Upper lobe of left lung (tissue), 6 donors: ENCODE data around the gene PDE11A. TPM values are rescaled to one million over a fixed set of nuclear protein-coding genes. Genes with fewer than 3 reads are reported as not detected.
A peak's percentile ranks its signal among the peaks of the same experiment; 100 is the strongest.
"Not testable (repeated sequence)": the region's sequence is repeated elsewhere in the genome, so short reads cannot be mapped to it uniquely, and the experiment has no call there.

Source experiments
- ATAC-seq, 2 donors: fragments of 200-7000 bp; cut with Tn5 transposase; one replicate each; pipeline ENCODE4 v1.9.1; 2022; ENCODE audit warnings: mild to moderate bottlenecking in 2 of 2, moderate library complexity in 2 of 2; ENCODE audit not compliant: low FRiP score in 2 of 2
- DNase-seq, 2 donors: peaks; one replicate each; pipeline ENCODE4 v3.0.0-alpha.2; 2019 to 2020
- H3K27ac ChIP-seq, 4 donors: fragments of 200-600 bp; sonication (generic); one replicate each; pipeline ENCODE4 v1.5.1; 2016 to 2019
- H3K27me3 ChIP-seq, 4 donors: fragments of 200-600 bp; sonication (generic); one replicate each; pipeline ENCODE4 v1.5.1; 2017 to 2019
- H3K36me3 ChIP-seq, 4 donors: fragments of 200-600 bp; sonication (generic); one replicate each; pipeline ENCODE4 v1.5.1; 2016 to 2019
- H3K4me1 ChIP-seq, 4 donors: fragments of 200-600 bp; sonication (generic); one replicate each; pipeline ENCODE4 v1.5.1; 2018 to 2019
- H3K4me3 ChIP-seq, 4 donors: fragments of 200-600 bp; sonication (generic); one replicate each; pipeline ENCODE4 v1.5.1; 2017 to 2019; ENCODE audit warnings: mild to moderate bottlenecking in 2 of 4, moderate library complexity in 1 of 4
- H3K9me3 ChIP-seq, 4 donors: fragments of 200-600 bp; sonication (generic); one replicate each; pipeline ENCODE4 v1.5.1; 2018 to 2019
- EP300 ChIP-seq, 4 donors: sonication (generic); formaldehyde crosslinking; IDR thresholded peaks; one replicate each; pipeline ENCODE4 v1.5.1; 2017; ENCODE audit warnings: antibody characterized with exemption in 4 of 4, control low read depth in 2 of 4
- POLR2A ChIP-seq, 4 donors: fragments of 450-650 bp; IDR thresholded peaks; one replicate each; pipeline ENCODE4 v1.5.1; 2016 to 2017; ENCODE audit warnings: antibody characterized with exemption in 4 of 4, mild to moderate bottlenecking in 2 of 4
- POLR2AphosphoS5 ChIP-seq, 2 donors: sonication (generic); formaldehyde crosslinking; IDR thresholded peaks; one replicate each; pipeline ENCODE4 v1.5.1; 2017; ENCODE audit warnings: antibody characterized with exemption in 2 of 2
- WGBS, 2 donors: methylation state at CpG; one replicate each; pipeline ENCODE4 v1.1.5; 2017 to 2018; 5-methylcytosine and 5-hydroxymethylcytosine counted together
- total RNA-seq, 6 donors: library from RNA; depleted of rRNA in 4 of 6; stranded (reverse); fragments of >200 nt in 4 of 6; gene quantifications; one replicate each; pipeline versions ENCODE4 v1.1.0 to v1.2.1, GENCODE V29; 2016 to 2021
- TF ChIP-seq, protein P1 (sequence below), 6 experiments: fragments of 450-650 bp in 4 of 6; fragments of 200-600 bp in 2 of 6; sonication (generic) in 2 of 6; IDR thresholded peaks; one replicate each; pipeline ENCODE4 v1.5.1; 2016 to 2019; ENCODE audit warnings: antibody characterized with exemption in 6 of 6
- donor health status: DM: no; HTN: no; CAD: no; lungs with moderate emphysema.
- donor health status: DM: no; HTN: yes; CAD: no; lungs with severe emphysema.

Gene PDE11A
- total RNA-seq, 6 donors from 2014 or later, result 0.03 to 0.57 (median 0.33) TPM; not detected in 3

DNA sequence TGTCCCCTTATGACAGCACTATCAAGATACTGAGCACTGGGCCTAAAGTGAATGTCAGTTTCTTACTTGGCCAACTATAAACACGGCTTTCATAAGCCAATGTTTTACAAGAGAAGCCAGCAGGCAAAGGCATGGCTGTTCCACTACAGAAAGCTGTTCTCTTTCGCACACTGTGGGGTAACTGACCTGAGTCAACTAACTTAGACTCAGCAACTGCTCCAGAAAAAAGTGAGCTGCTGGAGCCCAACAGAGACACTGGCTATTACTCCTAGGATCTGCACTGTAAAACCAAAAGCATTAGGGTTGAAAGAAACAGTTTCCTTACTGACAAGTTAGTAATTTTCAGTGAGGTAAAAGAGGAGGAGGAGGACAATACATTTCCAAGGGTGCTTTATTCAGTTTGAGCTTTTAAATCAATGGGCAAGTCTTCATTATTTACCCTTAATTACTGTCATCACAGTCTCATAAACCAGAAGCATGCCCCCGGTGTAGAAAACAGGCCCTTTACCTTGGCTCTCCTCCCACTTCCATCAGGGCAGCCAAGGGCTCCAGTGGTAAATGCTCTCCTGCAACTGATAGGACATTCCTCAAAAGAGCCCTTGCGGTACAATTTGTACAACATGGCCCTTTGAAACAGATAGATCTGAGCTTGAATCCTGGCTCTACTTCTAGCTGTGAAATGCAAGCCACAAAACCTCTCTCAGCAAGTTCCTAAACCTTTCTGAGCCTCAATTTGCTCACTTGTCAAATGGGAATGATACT lies 275.7 kb downstream of the PDE11A start:
- 71 to 76% methylated on average over 4 of the region's 4 CpGs for WGBS, 2 donors
- Histone ChIP-seq H3K36me3 (no peaks in the 10 kb centered on the region), H3K4me1 (no peaks in the 10 kb centered on the region), H3K4me3 (no peak overlapping the region), H3K9me3 (no peaks in the 10 kb centered on the region), H3K27me3 (no peaks in the 10 kb centered on the region), H3K27ac (no peak overlapping the region)
- TF ChIP-seq POLR2AphosphoS5 (IDR thresholded peaks at IDR 0.05), result no peak
- no peak for TF ChIP-seq EP300 (IDR thresholded peaks at IDR 0.05)
- TF ChIP-seq, protein P1, sequence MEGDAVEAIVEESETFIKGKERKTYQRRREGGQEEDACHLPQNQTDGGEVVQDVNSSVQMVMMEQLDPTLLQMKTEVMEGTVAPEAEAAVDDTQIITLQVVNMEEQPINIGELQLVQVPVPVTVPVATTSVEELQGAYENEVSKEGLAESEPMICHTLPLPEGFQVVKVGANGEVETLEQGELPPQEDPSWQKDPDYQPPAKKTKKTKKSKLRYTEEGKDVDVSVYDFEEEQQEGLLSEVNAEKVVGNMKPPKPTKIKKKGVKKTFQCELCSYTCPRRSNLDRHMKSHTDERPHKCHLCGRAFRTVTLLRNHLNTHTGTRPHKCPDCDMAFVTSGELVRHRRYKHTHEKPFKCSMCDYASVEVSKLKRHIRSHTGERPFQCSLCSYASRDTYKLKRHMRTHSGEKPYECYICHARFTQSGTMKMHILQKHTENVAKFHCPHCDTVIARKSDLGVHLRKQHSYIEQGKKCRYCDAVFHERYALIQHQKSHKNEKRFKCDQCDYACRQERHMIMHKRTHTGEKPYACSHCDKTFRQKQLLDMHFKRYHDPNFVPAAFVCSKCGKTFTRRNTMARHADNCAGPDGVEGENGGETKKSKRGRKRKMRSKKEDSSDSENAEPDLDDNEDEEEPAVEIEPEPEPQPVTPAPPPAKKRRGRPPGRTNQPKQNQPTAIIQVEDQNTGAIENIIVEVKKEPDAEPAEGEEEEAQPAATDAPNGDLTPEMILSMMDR (IDR thresholded peaks at IDR 0.05), result no peak
- no peak for TF ChIP-seq POLR2A (IDR thresholded peaks at IDR 0.05)
- ATAC-seq, result no peak
- no peak for DNase-seq

DNA sequence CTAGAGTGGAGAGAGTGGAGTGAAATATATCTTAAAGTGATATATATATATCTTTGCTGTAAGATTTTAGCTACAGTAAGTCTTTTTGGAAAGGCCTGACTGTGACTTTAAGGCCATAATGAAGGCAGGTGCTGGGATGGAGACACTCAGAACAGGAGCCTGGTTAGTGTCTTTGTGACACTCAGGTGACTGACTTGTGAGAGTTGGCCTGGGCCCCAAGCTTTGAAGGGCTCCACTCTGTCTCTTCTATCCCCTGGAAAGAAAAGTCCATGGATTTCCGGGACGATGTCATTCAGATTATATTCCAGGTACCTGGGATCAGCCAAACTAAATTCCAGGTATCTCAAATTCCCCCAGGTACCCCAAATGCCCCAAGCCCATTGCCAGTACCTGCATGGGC lies 276.6 kb downstream of the PDE11A start:
- H3K27me3 ChIP-seq, result no peaks in the 10 kb centered on the region
- TF ChIP-seq, protein P1 (IDR thresholded peaks at IDR 0.05), result no peak
- TF ChIP-seq EP300 (IDR thresholded peaks at IDR 0.05) (no peak), POLR2AphosphoS5 (IDR thresholded peaks at IDR 0.05) (no peak), POLR2A (IDR thresholded peaks at IDR 0.05) (no peak)
- WGBS, 2 donors, result 92 to 93% methylated on average over 2 of the region's 2 CpGs

DNA sequence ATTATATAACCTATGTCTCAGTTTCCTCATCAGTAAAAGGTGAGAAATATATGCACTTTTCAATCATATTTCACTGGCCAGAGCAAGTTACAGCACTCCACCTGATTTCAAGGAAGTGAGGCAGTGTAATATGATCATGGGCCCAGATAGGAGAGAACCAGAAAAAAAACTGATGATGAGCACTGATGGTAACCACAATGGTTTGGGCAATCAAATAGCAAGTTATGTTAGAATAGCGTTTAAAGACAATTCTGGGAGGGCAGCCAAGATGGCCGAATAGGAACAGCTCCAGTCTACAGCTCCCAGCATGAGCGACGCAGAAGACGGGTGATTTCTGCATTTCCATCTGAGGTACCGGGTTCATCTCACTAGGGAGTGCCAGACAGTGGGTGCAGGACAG lies 287.4 kb downstream of the PDE11A start:
- not testable (repeated sequence) for H3K27ac ChIP-seq, H3K27me3 ChIP-seq, H3K9me3 ChIP-seq, H3K4me1 ChIP-seq, H3K36me3 ChIP-seq, H3K4me3 ChIP-seq, DNase-seq
- peak in 1 of 2 donors; percentile 56 for ATAC-seq
- 61 to 75% methylated on average over 6 of the region's 6 CpGs for WGBS, 2 donors

More for the DNA sequence above, 276.6 kb downstream of the PDE11A start:
- H3K4me1 ChIP-seq, result no peaks in the 10 kb centered on the region
- ATAC-seq (no peak), DNase-seq (no peak)
- H3K27ac ChIP-seq, result no peak overlapping the region
- no peaks in the 10 kb centered on the region for H3K9me3 ChIP-seq
- no peaks in the 10 kb centered on the region for H3K36me3 ChIP-seq
- H3K4me3 ChIP-seq, result no peak overlapping the region

DNA sequence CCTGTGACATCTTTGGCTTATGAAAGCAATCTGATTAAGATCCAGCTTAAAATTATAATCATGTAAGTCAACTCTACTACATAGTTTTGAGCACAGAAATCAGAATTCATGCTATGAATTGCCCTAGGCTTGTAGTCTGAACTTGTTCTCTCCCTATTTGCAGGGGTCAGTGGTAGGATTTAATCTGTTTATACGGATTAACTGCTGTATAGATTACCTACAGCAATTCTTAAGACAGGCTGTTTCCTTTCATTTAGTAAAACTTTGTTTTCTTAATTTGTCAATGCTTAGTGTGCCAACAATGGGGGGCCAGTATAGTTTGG lies 287.9 kb downstream of the PDE11A start:
- Histone ChIP-seq H3K4me1 (peaks cover 0 to 8% (median 0%) of the 10 kb centered on the region in 4 donors), H3K27ac (no peak overlapping the region), H3K27me3 (no peaks in the 10 kb centered on the region), H3K9me3 (no peaks in the 10 kb centered on the region), H3K36me3 (no peaks in the 10 kb centered on the region), H3K4me3 (no peak overlapping the region)
- no peak for TF ChIP-seq POLR2A (IDR thresholded peaks at IDR 0.05)
- WGBS, 2 donors, result 45 to 72% methylated on average over 1 of the region's 1 CpG
- DNase-seq (no peak), ATAC-seq (no peak)

DNA sequence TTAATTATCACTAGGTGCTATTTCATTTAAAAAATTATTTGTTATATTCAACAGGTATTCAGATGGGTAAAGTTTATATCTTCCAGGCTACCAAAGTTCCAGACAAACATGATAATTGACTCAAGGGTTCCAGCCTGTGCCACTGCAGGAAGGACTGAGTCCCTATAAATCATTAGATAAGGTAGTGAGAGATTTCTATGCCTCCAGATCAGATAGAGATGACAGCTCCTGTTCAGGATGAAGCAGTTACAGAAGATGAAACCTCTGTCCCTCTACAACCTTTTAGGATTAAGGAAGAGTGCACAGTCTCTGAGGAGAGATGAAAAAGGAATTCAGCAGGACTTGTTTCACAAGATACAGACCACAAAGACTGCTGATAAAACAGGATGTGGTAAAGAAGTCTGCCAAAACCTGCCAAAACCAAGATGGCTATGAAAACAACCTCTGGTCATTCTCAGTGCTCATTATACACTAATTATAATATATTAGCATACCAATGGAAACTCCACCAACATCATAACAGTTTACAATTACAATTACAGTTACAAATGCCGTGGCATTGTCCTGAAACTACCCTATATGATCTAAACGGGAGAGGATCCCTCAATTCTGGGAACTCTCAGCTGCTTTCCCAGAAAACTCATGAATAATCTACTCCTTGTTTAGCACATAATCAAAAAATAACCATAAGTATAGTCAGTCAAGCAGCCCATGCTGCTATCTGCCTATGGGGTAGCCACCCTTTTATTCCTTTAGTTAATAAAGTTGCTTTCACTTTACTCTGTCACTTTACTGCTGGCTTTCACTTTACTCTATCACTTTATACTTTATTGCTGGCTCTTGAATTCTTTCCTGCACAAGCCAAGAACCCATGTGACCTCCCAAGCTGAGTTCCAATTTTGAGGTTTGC lies 288.5 kb downstream of the PDE11A start:
- TF ChIP-seq EP300 (IDR thresholded peaks at IDR 0.05) (no peak), POLR2A (IDR thresholded peaks at IDR 0.05) (no peak), POLR2AphosphoS5 (IDR thresholded peaks at IDR 0.05) (no peak)
- TF ChIP-seq, protein P1 (IDR thresholded peaks at IDR 0.05), result no peak
- no peak for DNase-seq
- H3K4me3 ChIP-seq, result no peak overlapping the region
- WGBS, 2 donors, result 57 to 73% methylated on average over 2 of the region's 2 CpGs
- peaks cover 0 to 8% (median 0%) of the 10 kb centered on the region in 4 donors for H3K4me1 ChIP-seq
- H3K27me3 ChIP-seq, result no peaks in the 10 kb centered on the region
- H3K36me3 ChIP-seq, result no peaks in the 10 kb centered on the region
- H3K27ac ChIP-seq, result peak overlapping the region in 1 of 4 donors; percentile 48
- H3K9me3 ChIP-seq, result no peaks in the 10 kb centered on the region
- ATAC-seq, result peak; percentile 30 to 61
